ENCODE results near the gene DHRS3. TPM values are rescaled to one million over a fixed set of nuclear protein-coding genes. Genes with fewer than 3 reads are reported as not detected.

Gene DHRS3
- total and polyA plus RNA-seq, 10 of the 15 experiments (the other 5 are each of a cell fraction or from before 2014, with no cell fraction given): 0.23 to 29.7 (median 1.2) TPM

DNA sequence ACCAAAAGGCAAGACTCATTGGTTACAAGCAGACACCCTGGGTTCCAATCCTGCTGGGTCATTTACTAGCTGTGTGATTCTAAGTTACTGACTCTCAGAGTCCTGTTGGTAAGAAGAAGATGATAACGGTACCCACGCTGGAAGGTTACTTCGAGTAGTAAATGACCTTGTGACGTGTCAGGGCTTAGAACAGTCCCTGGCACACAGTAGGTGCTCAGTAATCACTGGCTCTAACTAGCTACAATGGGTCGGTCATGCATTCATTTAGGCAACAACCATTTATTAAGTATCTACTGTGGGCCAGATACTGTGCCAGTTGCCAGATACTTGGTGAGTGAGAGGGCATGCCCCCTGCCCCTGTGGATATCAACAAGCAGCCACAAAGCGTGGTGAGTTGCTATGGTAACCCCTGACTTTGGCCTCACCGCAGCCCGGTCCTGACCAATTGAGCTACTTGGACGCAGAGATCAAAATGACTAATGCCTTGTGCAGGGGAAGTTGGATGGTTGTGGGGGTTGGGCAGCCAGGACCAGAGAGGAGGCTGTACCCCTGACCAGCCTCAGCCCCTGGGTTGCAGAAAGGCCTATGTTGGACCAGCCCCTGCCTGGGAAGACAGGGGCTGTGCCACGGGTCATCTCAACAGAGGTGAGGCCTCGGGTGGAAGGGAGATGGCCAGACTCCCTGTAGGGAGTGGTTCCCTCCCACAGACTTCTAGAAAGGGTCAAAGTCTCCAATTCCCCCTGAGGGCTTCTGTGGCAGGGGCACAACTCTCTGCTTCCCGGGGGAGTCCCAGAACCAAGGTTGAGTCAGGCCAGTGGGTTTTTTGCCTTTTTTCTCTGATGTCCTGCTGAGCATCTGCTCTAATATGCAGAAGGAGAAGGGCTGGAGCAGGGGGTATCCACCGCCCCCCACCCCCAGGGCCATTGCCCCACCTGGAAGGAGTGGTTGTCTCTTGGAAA lies 16.0 kb downstream of the DHRS3 start (continued):
- TF ChIP-seq MYC (IDR thresholded peaks at IDR 0.05; ENCODE audit: insufficient read depth, insufficient read length, insufficient replicate concordance, low read length, severe bottlenecking): no peak
- TF ChIP-seq, protein P1, sequence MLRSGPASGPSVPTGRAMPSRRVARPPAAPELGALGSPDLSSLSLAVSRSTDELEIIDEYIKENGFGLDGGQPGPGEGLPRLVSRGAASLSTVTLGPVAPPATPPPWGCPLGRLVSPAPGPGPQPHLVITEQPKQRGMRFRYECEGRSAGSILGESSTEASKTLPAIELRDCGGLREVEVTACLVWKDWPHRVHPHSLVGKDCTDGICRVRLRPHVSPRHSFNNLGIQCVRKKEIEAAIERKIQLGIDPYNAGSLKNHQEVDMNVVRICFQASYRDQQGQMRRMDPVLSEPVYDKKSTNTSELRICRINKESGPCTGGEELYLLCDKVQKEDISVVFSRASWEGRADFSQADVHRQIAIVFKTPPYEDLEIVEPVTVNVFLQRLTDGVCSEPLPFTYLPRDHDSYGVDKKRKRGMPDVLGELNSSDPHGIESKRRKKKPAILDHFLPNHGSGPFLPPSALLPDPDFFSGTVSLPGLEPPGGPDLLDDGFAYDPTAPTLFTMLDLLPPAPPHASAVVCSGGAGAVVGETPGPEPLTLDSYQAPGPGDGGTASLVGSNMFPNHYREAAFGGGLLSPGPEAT (IDR thresholded peaks at IDR 0.05; ENCODE audit: low read depth): no peak
- TF ChIP-seq NFIC (IDR thresholded peaks at IDR 0.05; ENCODE audit: low read depth, low read length): no peak
- TF ChIP-seq NR2C1 (IDR thresholded peaks at IDR 0.05): no peak
- no peak for TF ChIP-seq NBN (IDR thresholded peaks at IDR 0.05)
- TF ChIP-seq FOXK2 (IDR thresholded peaks at IDR 0.05): peak; percentile 61
- no peak for TF ChIP-seq JUND (IDR thresholded peaks at IDR 0.05; ENCODE audit: low read depth, low read length)
- TF ChIP-seq TARDBP (IDR thresholded peaks at IDR 0.05; ENCODE audit: borderline replicate concordance): no peak
- no peak for TF ChIP-seq SMARCA5 (IDR thresholded peaks at IDR 0.05)
- no peak for TF ChIP-seq LARP7 (IDR thresholded peaks at IDR 0.05)
- TF ChIP-seq MTA2 (IDR thresholded peaks at IDR 0.05; ENCODE audit: low read depth): 0 out of 2 replicates have a peak, but pooled peaks have one; percentile 15
- no peak for TF ChIP-seq SUPT20H (IDR thresholded peaks at IDR 0.05; ENCODE audit: borderline replicate concordance, control insufficient read depth, low read depth, low read length)
- TF ChIP-seq RAD51 (IDR thresholded peaks at IDR 0.05): no peak
- TF ChIP-seq NRF1 (conservative IDR thresholded peaks at IDR 0.05; ENCODE audit: low read depth, low read length): no peak
- TF ChIP-seq SPI1 (IDR thresholded peaks at IDR 0.05; ENCODE audit: borderline replicate concordance, insufficient read depth, low read depth, low read length): no peak
- TF ChIP-seq, protein P2, sequence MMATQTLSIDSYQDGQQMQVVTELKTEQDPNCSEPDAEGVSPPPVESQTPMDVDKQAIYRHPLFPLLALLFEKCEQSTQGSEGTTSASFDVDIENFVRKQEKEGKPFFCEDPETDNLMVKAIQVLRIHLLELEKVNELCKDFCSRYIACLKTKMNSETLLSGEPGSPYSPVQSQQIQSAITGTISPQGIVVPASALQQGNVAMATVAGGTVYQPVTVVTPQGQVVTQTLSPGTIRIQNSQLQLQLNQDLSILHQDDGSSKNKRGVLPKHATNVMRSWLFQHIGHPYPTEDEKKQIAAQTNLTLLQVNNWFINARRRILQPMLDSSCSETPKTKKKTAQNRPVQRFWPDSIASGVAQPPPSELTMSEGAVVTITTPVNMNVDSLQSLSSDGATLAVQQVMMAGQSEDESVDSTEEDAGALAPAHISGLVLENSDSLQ (IDR thresholded peaks at IDR 0.05): no peak
- TF ChIP-seq IKZF2 (IDR thresholded peaks at IDR 0.05): peak; percentile 10 to 14; a peak in 1 of 4 replicates
- TF ChIP-seq WRNIP1 (IDR thresholded peaks at IDR 0.05; ENCODE audit: borderline replicate concordance, low read depth, low read length): no peak
- peak; percentile 95 for TF ChIP-seq BMI1 (IDR thresholded peaks at IDR 0.05; ENCODE audit: borderline replicate concordance)
- TF ChIP-seq POU2F2 (IDR thresholded peaks at IDR 0.05; ENCODE audit: borderline replicate concordance, low read depth, low read length): no peak
- TF ChIP-seq CREB1 (IDR thresholded peaks at IDR 0.05; ENCODE audit: low read depth): no peak
- no peak for TF ChIP-seq YBX1 (IDR thresholded peaks at IDR 0.05)
- TF ChIP-seq, protein P3, sequence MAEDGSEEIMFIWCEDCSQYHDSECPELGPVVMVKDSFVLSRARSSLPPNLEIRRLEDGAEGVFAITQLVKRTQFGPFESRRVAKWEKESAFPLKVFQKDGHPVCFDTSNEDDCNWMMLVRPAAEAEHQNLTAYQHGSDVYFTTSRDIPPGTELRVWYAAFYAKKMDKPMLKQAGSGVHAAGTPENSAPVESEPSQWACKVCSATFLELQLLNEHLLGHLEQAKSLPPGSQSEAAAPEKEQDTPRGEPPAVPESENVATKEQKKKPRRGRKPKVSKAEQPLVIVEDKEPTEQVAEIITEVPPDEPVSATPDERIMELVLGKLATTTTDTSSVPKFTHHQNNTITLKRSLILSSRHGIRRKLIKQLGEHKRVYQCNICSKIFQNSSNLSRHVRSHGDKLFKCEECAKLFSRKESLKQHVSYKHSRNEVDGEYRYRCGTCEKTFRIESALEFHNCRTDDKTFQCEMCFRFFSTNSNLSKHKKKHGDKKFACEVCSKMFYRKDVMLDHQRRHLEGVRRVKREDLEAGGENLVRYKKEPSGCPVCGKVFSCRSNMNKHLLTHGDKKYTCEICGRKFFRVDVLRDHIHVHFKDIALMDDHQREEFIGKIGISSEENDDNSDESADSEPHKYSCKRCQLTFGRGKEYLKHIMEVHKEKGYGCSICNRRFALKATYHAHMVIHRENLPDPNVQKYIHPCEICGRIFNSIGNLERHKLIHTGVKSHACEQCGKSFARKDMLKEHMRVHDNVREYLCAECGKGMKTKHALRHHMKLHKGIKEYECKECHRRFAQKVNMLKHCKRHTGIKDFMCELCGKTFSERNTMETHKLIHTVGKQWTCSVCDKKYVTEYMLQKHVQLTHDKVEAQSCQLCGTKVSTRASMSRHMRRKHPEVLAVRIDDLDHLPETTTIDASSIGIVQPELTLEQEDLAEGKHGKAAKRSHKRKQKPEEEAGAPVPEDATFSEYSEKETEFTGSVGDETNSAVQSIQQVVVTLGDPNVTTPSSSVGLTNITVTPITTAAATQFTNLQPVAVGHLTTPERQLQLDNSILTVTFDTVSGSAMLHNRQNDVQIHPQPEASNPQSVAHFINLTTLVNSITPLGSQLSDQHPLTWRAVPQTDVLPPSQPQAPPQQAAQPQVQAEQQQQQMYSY (CRISPR knock-in tag; IDR thresholded peaks at IDR 0.05): no peak
- peak; percentile 45; the same call in 1 of the 2 replicates for TF ChIP-seq RUNX3 (IDR thresholded peaks at IDR 0.05; ENCODE audit: low read length)
